Neuronal stem cell (in vitro differentiated cells): ENCODE results near the gene GAS2L3.

Source experiments
- DNase-seq: peaks from one replicate; pipeline ENCODE4 v3.0.0-alpha.2; 2013; ENCODE audit warnings: low spot score
- H2AFZ ChIP-seq: one replicate; pipeline ENCODE4 v1.6.1; 2013; ENCODE audit warnings: mild to moderate bottlenecking, low read length, inconsistent platforms
- H2AK5ac ChIP-seq: 2 replicates; pipeline ENCODE4 v1.6.1; 2013; ENCODE audit warnings: low read depth, mild to moderate bottlenecking, inconsistent platforms, low read length, moderate library complexity, mixed read lengths
- H2BK120ac ChIP-seq: 2 replicates; pipeline ENCODE4 v1.6.1; 2013; ENCODE audit warnings: low read depth, mild to moderate bottlenecking, inconsistent platforms, low read length, moderate library complexity, mixed read lengths
- H2BK12ac ChIP-seq: one replicate; pipeline ENCODE4 v1.6.1; 2013; ENCODE audit warnings: low read length, inconsistent platforms
- H2BK15ac ChIP-seq: 2 replicates; pipeline ENCODE4 v1.6.1; 2013; ENCODE audit warnings: mild to moderate bottlenecking, low read length, inconsistent platforms, mixed read lengths
- H2BK5ac ChIP-seq: one replicate; pipeline ENCODE4 v1.6.1; 2013; ENCODE audit warnings: inconsistent platforms, mild to moderate bottlenecking, low read length, moderate library complexity
- H3K14ac ChIP-seq: one replicate; pipeline ENCODE4 v1.6.1; 2013; ENCODE audit warnings: low read length, inconsistent platforms
- H3K18ac ChIP-seq: 2 replicates; pipeline ENCODE4 v1.6.1; 2013; ENCODE audit warnings: low read length, inconsistent platforms
- H3K23ac ChIP-seq: 2 replicates; pipeline ENCODE4 v1.6.1; 2013; ENCODE audit warnings: low read depth, mild to moderate bottlenecking, mixed read lengths, low read length, inconsistent platforms; ENCODE audit not compliant: poor library complexity
- H3K27ac ChIP-seq: replicated peaks from 3 replicates; pipeline ENCODE4 v1.5.1; 2013; ENCODE audit warnings: low read length, inconsistent platforms
- H3K27me3 ChIP-seq, 3 experiments: 2 replicates each; pipeline ENCODE4 v1.6.1; 2013; ENCODE audit warnings: low read length in 3 of 3, mild to moderate bottlenecking in 2 of 3, inconsistent platforms in 1 of 3, low read depth in 1 of 3, mixed read lengths in 1 of 3, moderate library complexity in 1 of 3; ENCODE audit not compliant: control insufficient read depth in 3 of 3, insufficient read depth in 3 of 3
- H3K36me3 ChIP-seq, 2 donors: replicated peaks in 1 of 2; 2 replicates each; pipeline ENCODE4 v1.6.1; 2013; ENCODE audit warnings: low read length in 2 of 2; ENCODE audit not compliant: control insufficient read depth in 2 of 2, insufficient read depth in 2 of 2
- H3K4ac ChIP-seq: 2 replicates; pipeline ENCODE4 v1.6.1; 2013; ENCODE audit warnings: inconsistent platforms, mild to moderate bottlenecking, low read length, moderate library complexity
- H3K4me1 ChIP-seq, 2 donors: 1 replicate in 1 of 2; 2 replicates in 1 of 2; pipeline ENCODE4 v1.6.1; 2013; ENCODE audit warnings: low read length in 2 of 2, low read depth in 1 of 2; ENCODE audit not compliant: control insufficient read depth in 2 of 2, insufficient read depth in 1 of 2
- H3K4me2 ChIP-seq: one replicate; pipeline ENCODE4 v1.6.1; 2013; ENCODE audit warnings: mild to moderate bottlenecking, low read length, inconsistent platforms; ENCODE audit not compliant: insufficient read depth, poor library complexity, severe bottlenecking
- H3K4me3 ChIP-seq, 2 donors: 2 replicates each; pipeline ENCODE4 v1.5.1; 2013; ENCODE audit warnings: low read length in 2 of 2, mild to moderate bottlenecking in 2 of 2, inconsistent platforms in 1 of 2, moderate library complexity in 1 of 2
- H3K79me1 ChIP-seq: one replicate; pipeline ENCODE4 v1.6.1; 2013; ENCODE audit warnings: low read depth, mild to moderate bottlenecking, inconsistent platforms, low read length, moderate library complexity
- H3K9ac ChIP-seq: one replicate; pipeline ENCODE4 v1.6.1; 2013; ENCODE audit warnings: mild to moderate bottlenecking, low read depth, low read length, inconsistent platforms; ENCODE audit not compliant: poor library complexity
- H3K9me3 ChIP-seq, 2 donors: replicated peaks in 1 of 2; 2 replicates each; pipeline versions ENCODE3 to v1.6.1; 2013; ENCODE audit warnings: low read length in 2 of 2, mild to moderate bottlenecking in 2 of 2, inconsistent platforms in 1 of 2, low read depth in 1 of 2, mixed read lengths in 1 of 2, moderate library complexity in 1 of 2; ENCODE audit not compliant: control insufficient read depth in 2 of 2, insufficient read depth in 1 of 2
- H4K8ac ChIP-seq: one replicate; pipeline ENCODE4 v1.6.1; 2013; ENCODE audit warnings: low read depth, mild to moderate bottlenecking, inconsistent platforms, low read length, moderate library complexity
- H4K91ac ChIP-seq: one replicate; pipeline ENCODE4 v1.6.1; 2013; ENCODE audit warnings: low read length, low read depth, mild to moderate bottlenecking, inconsistent platforms; ENCODE audit not compliant: poor library complexity
- WGBS, 2 donors: extraction: QIAGEN DNeasy Blood & Tissue Kit; methylation state at CpG; one replicate each; pipeline ENCODE4 v1.1.7; 2013; ENCODE audit warnings: missing lambda C conversion rate in 2 of 2, mixed read lengths in 1 of 2; ENCODE audit not compliant: insufficient read length in 2 of 2, insufficient replicate concordance in 1 of 2; ENCODE audit errors: extremely low coverage in 2 of 2; 5-methylcytosine and 5-hydroxymethylcytosine counted together

The GAS2L3 gene

GRCh38 chr12:100545092-100545491 is 28.4 kb upstream of the GAS2L3 start:
- Histone ChIP-seq H3K9ac (no peak overlapping the region), H3K4me1 (no peaks in the 10 kb centered on the region), H3K4ac (no peak overlapping the region), H3K23ac (no peak overlapping the region), H3K4me2 (no peak overlapping the region), H3K4me3 (no peak overlapping the region), H2BK5ac (no peak overlapping the region), H3K18ac (no peak overlapping the region), H3K36me3 (no peaks in the 10 kb centered on the region), H2BK12ac (no peak overlapping the region), H4K8ac (no peak overlapping the region), H3K79me1 (no peaks in the 10 kb centered on the region), H3K14ac (no peak overlapping the region), H2AK5ac (no peak overlapping the region), H2BK15ac (no peak overlapping the region), H2AFZ (no peak overlapping the region), H2BK120ac (no peak overlapping the region), H4K91ac (no peak overlapping the region), H3K9me3 (no peaks in the 10 kb centered on the region), H3K27me3 (no peaks in the 10 kb centered on the region), H3K27ac (no peak overlapping the region)
- no CpG with 5 or more reads among the region's 1 CpG for WGBS, 2 donors
- DNase-seq = no peak

- no peak overlapping the region for H3K14ac ChIP-seq
- H2BK15ac ChIP-seq = no peak overlapping the region
- H3K4me2 ChIP-seq = no peak overlapping the region
- DNase-seq = no peak
- H3K9ac ChIP-seq = no peak overlapping the region
- no peak overlapping the region for H2BK120ac ChIP-seq
- H3K4ac ChIP-seq = no peak overlapping the region
- no peak overlapping the region for H3K4me3 ChIP-seq
- H4K8ac ChIP-seq = no peak overlapping the region
- H2BK12ac ChIP-seq = no peak overlapping the region
- no peak overlapping the region for H3K23ac ChIP-seq
- H4K91ac ChIP-seq = no peak overlapping the region
- H3K18ac ChIP-seq = no peak overlapping the region
- no peak overlapping the region for H2BK5ac ChIP-seq
- no peaks in the 10 kb centered on the region for H3K79me1 ChIP-seq
- H2AFZ ChIP-seq = no peak overlapping the region
- no peaks in the 10 kb centered on the region for H3K9me3 ChIP-seq
- peaks cover 0 to 3% (median 0%) of the 10 kb centered on the region in 3 experiments for H3K27me3 ChIP-seq
- H2AK5ac ChIP-seq = no peak overlapping the region
- H3K36me3 ChIP-seq = no peaks in the 10 kb centered on the region
- no CpG with 5 or more reads among the region's 3 CpGs for whole genome bisulfite sequencing, 2 donors
- no peak overlapping the region for H3K27ac ChIP-seq
- H3K4me1 ChIP-seq = peaks cover 0 to 1% of the 10 kb centered on the region in 2 donors
Observed at GRCh38 chr12:100553936-100554335, 19.5 kb upstream of the GAS2L3 start.

- Histone ChIP-seq H3K14ac (no peak overlapping the region), H3K36me3 (no peaks in the 10 kb centered on the region), H2BK15ac (no peak overlapping the region), H3K23ac (no peak overlapping the region), H2BK5ac (no peak overlapping the region), H2BK120ac (no peak overlapping the region), H3K9me3 (no peaks in the 10 kb centered on the region), H3K4me1 (peaks cover 0 to 1% of the 10 kb centered on the region in 2 donors), H3K27me3 (peaks cover 0 to 3% (median 0%) of the 10 kb centered on the region in 3 experiments), H2AFZ (no peak overlapping the region), H3K79me1 (no peaks in the 10 kb centered on the region), H3K4me3 (no peak overlapping the region), H4K91ac (no peak overlapping the region), H3K9ac (no peak overlapping the region), H4K8ac (no peak overlapping the region), H3K18ac (no peak overlapping the region), H3K4ac (no peak overlapping the region), H2AK5ac (no peak overlapping the region), H3K27ac (no peak overlapping the region), H2BK12ac (no peak overlapping the region), H3K4me2 (no peak overlapping the region)
- peak; percentile 73 for DNase-seq
- no CpG with 5 or more reads among the region's 1 CpG for WGBS, 2 donors
Observed at GRCh38 chr12:100554608-100555077, 18.8 kb upstream of the GAS2L3 start.

- peaks cover 0 to 1% of the 10 kb centered on the region in 2 donors for H3K4me1 ChIP-seq
- H3K27ac ChIP-seq = no peak overlapping the region
- DNase-seq = no peak
- H3K14ac ChIP-seq = no peak overlapping the region
- no peak overlapping the region for H3K4ac ChIP-seq
- H4K91ac ChIP-seq = no peak overlapping the region
- no peaks in the 10 kb centered on the region for H3K79me1 ChIP-seq
- H3K9me3 ChIP-seq = no peaks in the 10 kb centered on the region
- no peak overlapping the region for H3K18ac ChIP-seq
- no peak overlapping the region for H4K8ac ChIP-seq
- no peaks in the 10 kb centered on the region for H3K36me3 ChIP-seq
- WGBS, 2 donors = no CpG with 5 or more reads among the region's 2 CpGs
- no peak overlapping the region for H2BK15ac ChIP-seq
- H3K27me3 ChIP-seq = peaks cover 0 to 3% (median 0%) of the 10 kb centered on the region in 3 experiments
- no peak overlapping the region for H2AFZ ChIP-seq
- H3K4me3 ChIP-seq = no peak overlapping the region
- H2BK5ac ChIP-seq = no peak overlapping the region
- H3K23ac ChIP-seq = no peak overlapping the region
- H3K4me2 ChIP-seq = no peak overlapping the region
- H2BK120ac ChIP-seq = no peak overlapping the region
- H3K9ac ChIP-seq = no peak overlapping the region
- H2AK5ac ChIP-seq = no peak overlapping the region
- H2BK12ac ChIP-seq = no peak overlapping the region
Observed at GRCh38 chr12:100555722-100556121, 17.8 kb upstream of the GAS2L3 start.
